ENCODE measurements around the gene S100Z. TPM values are rescaled to one million over a fixed set of nuclear protein-coding genes. Genes with fewer than 3 reads are reported as not detected.

The S100Z gene
- total RNA-seq (under 1 TPM in 2 of 9 donors, not detected in 7; 0.29 to 0.59 TPM), polyA plus RNA-seq (not detected)
- long read RNA-seq, donor 1 = 0 reads
- long read RNA-seq, donor 2 = 0 reads
- long read RNA-seq, donor 3 = 0 reads

DNA sequence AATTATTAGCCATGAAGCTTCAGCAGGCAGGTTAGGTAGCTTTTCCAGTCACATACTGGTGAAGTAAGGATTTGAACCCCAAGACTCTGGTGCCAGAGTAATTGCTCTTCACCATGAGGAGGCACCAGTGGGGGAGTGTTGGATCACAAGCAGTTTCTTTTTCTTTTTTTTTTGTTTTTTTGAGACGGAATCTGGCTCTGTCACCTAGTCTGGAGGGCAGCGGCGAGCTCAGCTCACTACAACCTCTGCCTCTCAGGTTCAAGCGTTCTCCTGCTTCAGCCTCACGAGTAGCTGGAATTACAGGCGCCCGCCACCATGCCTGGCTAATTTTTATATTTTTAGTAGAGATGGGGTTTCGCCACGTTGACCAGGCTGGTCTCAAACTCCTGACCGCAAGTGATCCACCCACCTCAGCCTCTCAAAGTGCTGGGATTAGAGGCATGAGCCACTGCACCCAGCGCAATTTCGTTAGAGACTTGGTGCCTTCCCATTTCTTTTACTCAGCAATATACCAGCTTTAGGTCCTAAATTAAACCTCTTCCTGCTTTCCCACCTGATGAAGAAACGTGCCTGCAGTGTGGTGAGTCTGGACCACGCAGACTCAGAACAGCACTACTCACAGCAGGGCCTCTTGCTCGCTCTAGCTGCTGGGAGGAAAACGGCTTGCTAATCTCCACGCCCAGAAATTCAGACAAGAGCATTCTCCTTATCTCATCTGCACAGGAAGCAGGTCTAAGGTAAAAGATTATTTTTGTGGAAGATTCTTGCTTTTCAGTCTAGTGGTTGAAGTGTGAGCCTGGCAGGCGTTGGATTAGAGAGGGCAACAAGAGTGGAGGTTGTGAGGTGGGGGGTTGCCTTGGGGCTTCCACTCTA, at the start of gene S100Z:
Gene S100Z, plus strand, starts transcription at position 596 of the 873 bp plus-strand sequence. CDS start 25,346 bp downstream, outside the sequence.
- WGBS, 4 donors = 78 to 86% (median 83%) methylated on average over 18 of the region's 18 CpGs
- Histone ChIP-seq H3K4me3 (peak within 1 kb of the TSS in 1 of 12 donors; percentile 28), H3K27me3 (no peaks in the 10 kb centered on the region), H3K36me3 (no peaks in the 10 kb centered on the region), H3K9me3 (peaks cover 0 to 5% (median 0%) of the 10 kb centered on the region in 12 donors), H3K27ac (peak within 1 kb of the TSS in 3 of 12 donors; percentile 35 to 91 (median 40)), H3K4me1 (peaks cover 0 to 55% (median 8%) of the 10 kb centered on the region in 12 donors)
- intact Hi-C loops (cut with DNase I) = no loop called here
- DNase-seq (no peak), ATAC-seq (no peak)
- no peak for TF ChIP-seq CTCF (IDR thresholded peaks at IDR 0.05)

- no peak for DNase-seq
- no peaks in the 10 kb centered on the region for H3K9me3 ChIP-seq
- H3K27me3 ChIP-seq = no peaks in the 10 kb centered on the region
- peaks cover 0 to 16% (median 2%) of the 10 kb centered on the region in 12 donors for H3K4me1 ChIP-seq
- 91 to 97% (median 95%) methylated on average over 3 of the region's 3 CpGs for WGBS, 4 donors
- no peak for TF ChIP-seq POLR2A (IDR thresholded peaks at IDR 0.05)
- no peak for TF ChIP-seq CTCF (IDR thresholded peaks at IDR 0.05)
- no peak for ATAC-seq
- intact Hi-C loops (cut with DNase I) = no loop called here
- no peaks in the 10 kb centered on the region for H3K36me3 ChIP-seq
- H3K27ac ChIP-seq = peak overlapping the region in 9 of 12 donors; percentile 23 to 72 (median 47)
- H3K4me3 ChIP-seq = no peak overlapping the region
Measured at GRCh38 chr5:76800579-76800978, 49.2 kb upstream of the S100Z start.

DNA sequence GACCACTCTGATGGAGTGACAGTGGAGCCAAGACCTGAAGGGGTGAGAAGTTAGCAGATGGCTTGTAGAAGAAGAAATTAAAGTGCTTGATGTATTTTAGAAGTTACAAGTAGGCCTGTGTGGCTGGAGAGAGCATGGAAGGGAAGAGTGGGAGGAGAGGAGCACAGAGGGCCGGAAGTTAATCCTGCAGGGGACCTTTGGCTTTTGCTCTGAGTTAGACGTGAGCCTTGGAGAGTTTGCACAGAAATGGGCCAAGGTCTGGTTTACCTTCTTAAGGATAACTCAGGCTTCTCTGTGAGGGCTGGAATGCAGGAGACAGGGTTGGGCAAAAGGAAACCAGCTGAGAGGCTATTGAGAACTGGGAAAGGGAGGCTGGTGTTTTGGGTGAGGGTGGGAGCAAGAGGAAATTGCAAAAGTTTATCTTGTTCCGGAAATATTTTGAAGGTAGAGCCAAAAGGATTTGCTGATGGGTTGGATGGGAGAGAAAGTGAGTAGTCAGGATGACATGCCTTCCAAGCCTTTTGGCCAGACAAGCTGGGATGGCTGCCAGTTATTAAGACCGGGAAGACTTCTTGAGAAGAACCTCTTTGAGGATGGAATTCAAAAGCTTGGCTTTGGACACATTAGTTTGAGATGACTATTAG, 48.5 kb upstream of the S100Z start:
- intact Hi-C loops (cut with DNase I) = no loop called here
- Histone ChIP-seq H3K36me3 (no peaks in the 10 kb centered on the region), H3K27me3 (no peaks in the 10 kb centered on the region), H3K27ac (peak overlapping the region in 9 of 12 donors; percentile 34 to 72 (median 47)), H3K9me3 (no peaks in the 10 kb centered on the region), H3K4me1 (peaks cover 0 to 16% (median 2%) of the 10 kb centered on the region in 12 donors), H3K4me3 (no peak overlapping the region)
- peak; percentile 18 to 86 (median 74) for ATAC-seq
- TF ChIP-seq CTCF (IDR thresholded peaks at IDR 0.05) = no peak
- no peak for TF ChIP-seq POLR2A (IDR thresholded peaks at IDR 0.05)
- DNase-seq = peak in 4 of 5 donors; percentile 38 to 70 (median 50)
- 40 to 64% (median 44%) methylated on average over 4 of the region's 4 CpGs for WGBS, 4 donors

- Histone ChIP-seq H3K27me3 (no peaks in the 10 kb centered on the region), H3K4me1 (peaks cover 0 to 16% (median 2%) of the 10 kb centered on the region in 12 donors), H3K27ac (peak overlapping the region in 5 of 12 donors; percentile 34 to 58 (median 43)), H3K9me3 (no peaks in the 10 kb centered on the region), H3K36me3 (no peaks in the 10 kb centered on the region), H3K4me3 (no peak overlapping the region)
- DNase-seq (no peak), ATAC-seq (peak in 2 of 4 donors; percentile 28 to 42)
- no peak for TF ChIP-seq POLR2A (IDR thresholded peaks at IDR 0.05)
- 53 to 68% (median 60%) methylated on average over 3 of the region's 3 CpGs for WGBS, 4 donors
- intact Hi-C loops (cut with DNase I) = no loop called here
Measured at GRCh38 chr5:76801803-76802195, 48.0 kb upstream of the S100Z start.

Measured in heart left ventricle (tissue), 16 donors.